ENCODE data around the gene CES2. TPM values are rescaled to one million over a fixed set of nuclear protein-coding genes. Genes with fewer than 3 reads are reported as not detected.

CES2 gene
- total and polyA plus RNA-seq, 8 donors, result 16.9 to 893 (median 37.8) TPM

DNA sequence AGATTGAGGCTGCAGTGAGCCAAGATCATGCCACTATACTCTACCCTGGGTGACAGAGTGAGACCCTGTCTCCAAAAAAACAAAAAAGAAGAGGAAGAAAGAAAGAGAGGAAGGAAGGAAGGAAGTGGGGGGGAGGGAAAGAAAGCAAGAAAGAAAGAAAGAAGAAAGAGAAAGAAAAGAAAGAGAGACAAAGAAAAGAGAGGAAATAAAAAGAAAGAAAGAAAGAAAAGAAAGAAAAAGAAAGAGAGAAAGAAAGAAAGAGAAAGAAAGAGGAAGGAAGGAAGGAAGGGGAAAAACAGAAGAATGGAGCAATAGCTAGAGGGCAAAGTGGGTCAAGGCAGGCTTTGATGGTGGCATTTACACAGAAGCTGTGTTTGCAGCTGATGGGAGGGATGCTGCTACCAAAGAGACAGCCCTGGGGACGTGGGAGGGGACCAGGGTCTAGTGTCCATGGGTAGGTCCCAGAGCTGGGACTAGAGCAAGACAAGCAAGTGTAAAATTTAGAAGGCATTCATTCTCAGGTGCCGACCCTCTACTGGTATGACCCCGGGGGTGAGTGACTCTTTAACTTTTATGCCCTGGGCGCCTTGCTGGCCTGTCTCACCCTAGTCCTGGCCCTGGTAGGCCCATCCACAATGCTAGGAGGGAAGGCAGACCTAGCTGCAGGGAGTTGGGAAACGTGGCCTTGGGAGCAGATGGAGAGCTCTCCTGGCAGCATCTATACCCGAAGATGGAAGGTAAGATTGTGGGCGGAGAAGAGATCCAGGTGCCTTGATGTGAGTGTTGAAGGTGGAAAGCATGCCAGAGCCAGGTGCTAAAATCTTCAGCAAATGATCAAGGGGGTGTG is 23.8 kb downstream of the CES2 start:
- no peak for DNase-seq
- Histone ChIP-seq H3K4me3 (no peak overlapping the region), H3K27ac (no peak overlapping the region), H3K4me1 (peaks cover 0 to 26% (median 11%) of the 10 kb centered on the region in 4 donors), H3K27me3 (peaks cover 0 to 4% (median 0%) of the 10 kb centered on the region in 3 donors), H3K36me3 (no peaks in the 10 kb centered on the region), H3K9me3 (no peaks in the 10 kb centered on the region)
- intact Hi-C loops (cut with DNase I; ENCODE audit: low total_unique reads), result no loop called here
- TF ChIP-seq POLR2A (IDR thresholded peaks at IDR 0.05), result no peak
- TF ChIP-seq, protein P1, sequence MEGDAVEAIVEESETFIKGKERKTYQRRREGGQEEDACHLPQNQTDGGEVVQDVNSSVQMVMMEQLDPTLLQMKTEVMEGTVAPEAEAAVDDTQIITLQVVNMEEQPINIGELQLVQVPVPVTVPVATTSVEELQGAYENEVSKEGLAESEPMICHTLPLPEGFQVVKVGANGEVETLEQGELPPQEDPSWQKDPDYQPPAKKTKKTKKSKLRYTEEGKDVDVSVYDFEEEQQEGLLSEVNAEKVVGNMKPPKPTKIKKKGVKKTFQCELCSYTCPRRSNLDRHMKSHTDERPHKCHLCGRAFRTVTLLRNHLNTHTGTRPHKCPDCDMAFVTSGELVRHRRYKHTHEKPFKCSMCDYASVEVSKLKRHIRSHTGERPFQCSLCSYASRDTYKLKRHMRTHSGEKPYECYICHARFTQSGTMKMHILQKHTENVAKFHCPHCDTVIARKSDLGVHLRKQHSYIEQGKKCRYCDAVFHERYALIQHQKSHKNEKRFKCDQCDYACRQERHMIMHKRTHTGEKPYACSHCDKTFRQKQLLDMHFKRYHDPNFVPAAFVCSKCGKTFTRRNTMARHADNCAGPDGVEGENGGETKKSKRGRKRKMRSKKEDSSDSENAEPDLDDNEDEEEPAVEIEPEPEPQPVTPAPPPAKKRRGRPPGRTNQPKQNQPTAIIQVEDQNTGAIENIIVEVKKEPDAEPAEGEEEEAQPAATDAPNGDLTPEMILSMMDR (IDR thresholded peaks at IDR 0.05), result no peak
- no peak for TF ChIP-seq POLR2AphosphoS5 (IDR thresholded peaks at IDR 0.05)
- no peak for TF ChIP-seq EP300 (IDR thresholded peaks at IDR 0.05)
- WGBS, 5 donors, result 70 to 78% (median 76%) methylated on average over 7 of the region's 7 CpGs

DNA sequence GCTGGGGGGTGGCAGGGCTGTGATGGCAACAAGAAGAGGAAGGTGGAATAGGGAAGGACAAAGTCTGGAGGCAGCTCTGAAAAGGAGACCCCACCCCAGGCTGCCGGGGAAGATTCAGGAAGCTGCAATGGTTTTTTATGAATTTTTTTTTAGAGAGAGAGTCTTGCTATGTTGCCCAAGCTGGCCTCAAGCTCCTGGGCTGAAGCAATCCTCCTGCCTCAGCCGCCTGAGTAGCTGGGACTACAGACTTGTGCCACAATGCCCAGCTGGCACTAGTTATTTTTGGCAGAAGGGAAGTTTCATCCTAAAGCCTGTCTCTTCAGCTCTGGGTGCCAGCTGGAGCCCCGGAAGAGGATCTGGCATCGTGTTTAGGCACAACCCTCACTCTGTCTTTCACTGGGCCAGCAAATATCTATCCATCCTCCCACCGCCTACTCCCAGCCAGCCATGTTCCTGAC is 24.4 kb downstream of the CES2 start:
- intact Hi-C loops (cut with DNase I; ENCODE audit: low total_unique reads), result no loop called here
- Histone ChIP-seq H3K36me3 (no peaks in the 10 kb centered on the region), H3K4me1 (peaks cover 0 to 26% (median 11%) of the 10 kb centered on the region in 4 donors), H3K27ac (no peak overlapping the region), H3K9me3 (no peaks in the 10 kb centered on the region), H3K27me3 (peaks cover 0 to 10% (median 0%) of the 10 kb centered on the region in 3 donors), H3K4me3 (no peak overlapping the region)
- no peak for TF ChIP-seq POLR2AphosphoS5 (IDR thresholded peaks at IDR 0.05)
- no peak for TF ChIP-seq POLR2A (IDR thresholded peaks at IDR 0.05)
- TF ChIP-seq, protein P1 (IDR thresholded peaks at IDR 0.05), result no peak
- 66 to 81% (median 70%) methylated on average over 5 of the region's 5 CpGs for WGBS, 5 donors
- DNase-seq, result no peak

DNA sequence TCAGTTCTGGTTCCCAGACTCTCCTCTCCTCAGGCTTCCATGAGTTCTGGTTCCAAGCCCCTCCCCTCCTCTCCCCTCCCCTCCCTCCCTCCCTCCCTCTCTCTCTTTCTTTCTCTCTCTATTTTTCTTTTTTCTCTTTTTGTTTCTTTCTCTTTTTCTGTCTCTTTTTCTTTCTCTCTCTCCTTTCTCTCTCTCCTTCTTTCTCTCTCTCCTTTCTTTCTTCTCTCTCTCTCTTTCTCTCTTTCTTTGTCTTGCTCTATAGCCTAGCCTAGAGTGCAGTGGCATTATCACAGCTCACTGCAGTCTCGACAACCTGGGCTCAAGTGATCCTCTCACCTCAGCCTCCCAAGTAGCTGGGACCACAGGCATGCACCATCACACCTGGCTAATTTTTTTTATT is 25.0 kb downstream of the CES2 start:
- H3K4me1 ChIP-seq, result peaks cover 0 to 26% (median 11%) of the 10 kb centered on the region in 4 donors
- H3K27ac ChIP-seq, result no peak overlapping the region
- intact Hi-C loops (cut with DNase I; ENCODE audit: low total_unique reads), result no loop called here
- H3K36me3 ChIP-seq, result no peaks in the 10 kb centered on the region
- TF ChIP-seq POLR2A (IDR thresholded peaks at IDR 0.05) (no peak), POLR2AphosphoS5 (IDR thresholded peaks at IDR 0.05) (no peak), EP300 (IDR thresholded peaks at IDR 0.05) (no peak)
- TF ChIP-seq, protein P1 (IDR thresholded peaks at IDR 0.05), result no peak
- no peak overlapping the region for H3K4me3 ChIP-seq
- WGBS, 5 donors, result 88 to 98% (median 96%) methylated on average over 1 of the region's 1 CpG
- H3K9me3 ChIP-seq, result no peaks in the 10 kb centered on the region
- DNase-seq, result no peak
- H3K27me3 ChIP-seq, result peaks cover 0 to 16% (median 0%) of the 10 kb centered on the region in 3 donors

DNA sequence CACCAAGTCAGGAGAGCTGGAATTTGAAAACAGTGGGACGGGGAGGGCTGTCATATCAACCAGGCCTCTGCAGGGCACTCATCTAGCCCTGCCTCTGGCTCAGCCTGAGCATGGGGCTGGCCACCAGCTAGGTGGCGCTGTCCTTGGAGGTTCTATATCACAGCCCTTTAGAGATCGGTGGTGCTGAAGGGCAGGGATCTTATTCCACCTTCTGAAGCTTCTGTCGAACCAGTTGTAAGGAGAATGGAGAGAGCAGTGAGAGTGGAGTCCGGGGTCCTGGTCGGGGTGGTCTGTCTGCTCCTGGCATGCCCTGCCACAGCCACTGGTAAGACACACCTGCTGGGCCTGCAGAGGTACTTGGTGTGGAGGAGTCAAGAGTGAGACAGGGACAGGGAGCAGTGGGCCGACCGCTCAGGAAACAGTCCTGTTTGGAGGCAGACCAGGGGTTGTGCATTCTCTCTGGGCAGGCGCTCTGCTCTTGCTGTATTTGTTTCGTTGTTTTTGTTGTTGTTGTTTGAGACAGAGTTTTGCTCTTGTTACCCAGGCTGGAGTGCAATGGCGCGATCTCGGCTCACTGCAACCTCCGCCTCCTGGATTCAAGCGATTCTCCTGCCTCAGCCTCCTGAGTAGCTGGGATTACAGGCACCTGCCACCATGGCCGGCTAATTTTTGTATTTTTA is 25.9 kb downstream of the CES2 start, which contains the start of gene CES3:
CES3 (plus strand) TSS at position 202 of the 680 bp plus-strand sequence; CDS start at position 244, 42 bp downstream.
- WGBS, 5 donors, result 60 to 74% (median 71%) methylated on average over 14 to 16 of the region's 16 CpGs
- H3K4me1 ChIP-seq, result peaks cover 0 to 26% (median 11%) of the 10 kb centered on the region in 4 donors
- intact Hi-C loops (cut with DNase I; ENCODE audit: low total_unique reads), result no loop called here
- peak within 1 kb of the TSS in 3 of 5 donors; percentile 15 to 72 (median 66) for H3K27ac ChIP-seq
- no peaks in the 10 kb centered on the region for H3K9me3 ChIP-seq
- H3K36me3 ChIP-seq, result no peaks in the 10 kb centered on the region
- peak within 1 kb of the TSS in 1 of 4 donors; percentile 1 for H3K4me3 ChIP-seq
- DNase-seq, result peak; percentile 71 to 84
- H3K27me3 ChIP-seq, result peaks cover 0 to 16% (median 0%) of the 10 kb centered on the region in 3 donors
- peak in 1 of 3 donors; percentile 17 for TF ChIP-seq POLR2AphosphoS5 (IDR thresholded peaks at IDR 0.05)
- TF ChIP-seq POLR2A (IDR thresholded peaks at IDR 0.05), result no peak
- TF ChIP-seq EP300 (IDR thresholded peaks at IDR 0.05), result no peak
- TF ChIP-seq, protein P1 (IDR thresholded peaks at IDR 0.05), result peak in 5 of 7 experiments; percentile 21 to 67 (median 48)

All from stomach (tissue), 9 donors.